ENCODE data around the gene CTIF.

Gene CTIF

GRCh38 chr18:48694295-48694694, 155.5 kb downstream of the CTIF start:
- H3K27ac ChIP-seq, result no peak overlapping the region
- DNase-seq (ENCODE audit: low read depth, low spot score), result no peak
- TF ChIP-seq FOXP2 (optimal IDR thresholded peaks at IDR 0.05; ENCODE audit: control extremely low read depth, extremely low read length, insufficient read depth), result no peak
- no peak overlapping the region for H3K9ac ChIP-seq (ENCODE audit: insufficient read length)
- no peaks in the 10 kb centered on the region for H3K36me3 ChIP-seq (ENCODE audit: insufficient read depth, low read length)
- no peaks in the 10 kb centered on the region for H3K9me3 ChIP-seq (ENCODE audit: low read depth, low read length)
- H3K4me3 ChIP-seq, result no peak overlapping the region

DNA sequence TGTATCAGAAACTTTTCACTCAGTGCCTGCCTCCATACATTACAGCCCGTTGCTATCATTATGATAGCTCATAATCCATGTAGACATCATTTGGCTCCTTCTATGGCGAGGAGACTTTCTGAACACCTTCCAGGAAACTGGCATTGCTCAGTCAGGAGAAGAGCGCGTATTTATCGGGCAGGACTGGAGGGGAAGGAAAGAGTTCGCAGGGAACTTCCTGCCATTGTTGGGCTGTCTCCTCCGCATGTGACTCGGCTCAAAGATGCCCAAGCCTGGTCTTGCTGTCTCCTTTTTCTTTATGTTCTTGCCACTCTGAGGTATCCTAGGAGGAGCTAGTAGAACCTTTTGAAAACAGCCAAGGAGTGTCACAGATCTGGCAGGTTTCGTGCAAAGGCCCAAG, 156.8 kb downstream of the CTIF start:
- Histone ChIP-seq H3K9ac (ENCODE audit: insufficient read length) (no peak overlapping the region), H3K27ac (no peak overlapping the region), H3K9me3 (ENCODE audit: low read depth, low read length) (no peaks in the 10 kb centered on the region), H3K4me3 (no peak overlapping the region), H3K36me3 (ENCODE audit: insufficient read depth, low read length) (no peaks in the 10 kb centered on the region)
- DNase-seq (ENCODE audit: low read depth, low spot score), result no peak
- TF ChIP-seq POLR2AphosphoS5 (IDR thresholded peaks at IDR 0.05; ENCODE audit: borderline replicate concordance, low read depth, low read length) (no peak), EZH2 (IDR thresholded peaks at IDR 0.05) (no peak), FOXP2 (optimal IDR thresholded peaks at IDR 0.05; ENCODE audit: control extremely low read depth, extremely low read length, insufficient read depth) (no peak)

GRCh38 chr18:48696218-48696617, 157.4 kb downstream of the CTIF start:
- H3K36me3 ChIP-seq (ENCODE audit: insufficient read depth, low read length), result no peaks in the 10 kb centered on the region
- H3K9ac ChIP-seq (ENCODE audit: insufficient read length), result no peak overlapping the region
- H3K9me3 ChIP-seq (ENCODE audit: low read depth, low read length), result no peaks in the 10 kb centered on the region
- no peak for DNase-seq (ENCODE audit: low read depth, low spot score)
- TF ChIP-seq FOXP2 (optimal IDR thresholded peaks at IDR 0.05; ENCODE audit: control extremely low read depth, extremely low read length, insufficient read depth), result no peak
- TF ChIP-seq EZH2 (IDR thresholded peaks at IDR 0.05), result no peak
- TF ChIP-seq POLR2AphosphoS5 (IDR thresholded peaks at IDR 0.05; ENCODE audit: borderline replicate concordance, low read depth, low read length), result no peak
- H3K4me3 ChIP-seq, result no peak overlapping the region
- H3K27ac ChIP-seq, result no peak overlapping the region

GRCh38 chr18:48697441-48697840, 158.6 kb downstream of the CTIF start:
- no peak for TF ChIP-seq EZH2 (IDR thresholded peaks at IDR 0.05)
- no peak for TF ChIP-seq FOXP2 (optimal IDR thresholded peaks at IDR 0.05; ENCODE audit: control extremely low read depth, extremely low read length, insufficient read depth)
- TF ChIP-seq POLR2AphosphoS5 (IDR thresholded peaks at IDR 0.05; ENCODE audit: borderline replicate concordance, low read depth, low read length), result no peak
- no peak overlapping the region for H3K4me3 ChIP-seq
- no peaks in the 10 kb centered on the region for H3K9me3 ChIP-seq (ENCODE audit: low read depth, low read length)
- no peak overlapping the region for H3K9ac ChIP-seq (ENCODE audit: insufficient read length)
- no peaks in the 10 kb centered on the region for H3K36me3 ChIP-seq (ENCODE audit: insufficient read depth, low read length)
- H3K27ac ChIP-seq, result no peak overlapping the region
- no peak for DNase-seq (ENCODE audit: low read depth, low spot score)

- no peak overlapping the region for H3K27ac ChIP-seq
- DNase-seq (ENCODE audit: low read depth, low spot score), result no peak
- no peak overlapping the region for H3K4me3 ChIP-seq
- TF ChIP-seq FOXP2 (optimal IDR thresholded peaks at IDR 0.05; ENCODE audit: control extremely low read depth, extremely low read length, insufficient read depth), result no peak
- no peak for TF ChIP-seq EZH2 (IDR thresholded peaks at IDR 0.05)
- TF ChIP-seq POLR2AphosphoS5 (IDR thresholded peaks at IDR 0.05; ENCODE audit: borderline replicate concordance, low read depth, low read length), result no peak
- H3K9ac ChIP-seq (ENCODE audit: insufficient read length), result no peak overlapping the region
- H3K9me3 ChIP-seq (ENCODE audit: low read depth, low read length), result no peaks in the 10 kb centered on the region
- no peaks in the 10 kb centered on the region for H3K36me3 ChIP-seq (ENCODE audit: insufficient read depth, low read length)
Measured at GRCh38 chr18:48698707-48699106, 159.9 kb downstream of the CTIF start.

- Histone ChIP-seq H3K27ac (no peak overlapping the region), H3K36me3 (ENCODE audit: insufficient read depth, low read length) (no peaks in the 10 kb centered on the region), H3K9me3 (ENCODE audit: low read depth, low read length) (no peaks in the 10 kb centered on the region), H3K9ac (ENCODE audit: insufficient read length) (no peak overlapping the region), H3K4me3 (no peak overlapping the region)
- no peak for DNase-seq (ENCODE audit: low read depth, low spot score)
- TF ChIP-seq FOXP2 (optimal IDR thresholded peaks at IDR 0.05; ENCODE audit: control extremely low read depth, extremely low read length, insufficient read depth) (no peak), EZH2 (IDR thresholded peaks at IDR 0.05) (no peak), POLR2AphosphoS5 (IDR thresholded peaks at IDR 0.05; ENCODE audit: borderline replicate concordance, low read depth, low read length) (no peak)
Measured at GRCh38 chr18:48699761-48700160, 160.9 kb downstream of the CTIF start.

GRCh38 chr18:48700446-48700845, 161.6 kb downstream of the CTIF start:
- DNase-seq (ENCODE audit: low read depth, low spot score), result no peak
- no peak for TF ChIP-seq EZH2 (IDR thresholded peaks at IDR 0.05)
- no peak for TF ChIP-seq FOXP2 (optimal IDR thresholded peaks at IDR 0.05; ENCODE audit: control extremely low read depth, extremely low read length, insufficient read depth)
- no peak for TF ChIP-seq POLR2AphosphoS5 (IDR thresholded peaks at IDR 0.05; ENCODE audit: borderline replicate concordance, low read depth, low read length)
- H3K4me3 ChIP-seq, result no peak overlapping the region

DNA sequence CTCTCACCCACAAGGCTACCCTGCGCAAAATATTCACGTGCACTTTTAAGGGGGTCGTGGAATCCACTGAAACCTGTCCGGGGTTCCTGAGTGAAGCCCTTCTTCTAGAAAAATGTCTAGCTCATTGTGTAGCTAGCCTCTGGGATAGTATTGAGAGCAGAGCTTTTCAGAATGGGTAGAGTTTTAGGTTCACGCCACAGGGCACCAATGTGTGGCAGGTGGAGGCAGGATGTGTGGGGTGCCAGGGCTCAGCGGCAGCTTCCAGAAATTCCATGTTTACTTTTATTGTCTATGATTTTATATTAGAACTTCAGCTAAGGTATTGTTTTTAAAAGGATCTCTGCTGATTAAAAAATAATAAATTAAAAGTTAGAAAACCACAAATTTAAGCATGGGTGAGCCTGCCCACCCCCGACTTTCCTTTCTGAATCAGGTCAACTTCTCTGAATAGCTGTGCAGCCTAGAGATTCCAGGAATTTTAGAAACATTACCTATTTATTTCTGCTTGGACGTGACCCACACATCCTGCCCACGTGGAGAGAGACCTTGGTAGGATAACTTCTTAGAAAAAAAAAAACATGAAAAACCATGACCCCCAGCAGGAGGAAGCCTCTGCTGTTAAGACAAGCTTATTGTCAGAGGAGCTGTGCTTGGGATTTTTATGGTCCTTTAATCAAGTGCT, 163.7 kb downstream of the CTIF start:
- TF ChIP-seq POLR2AphosphoS5 (IDR thresholded peaks at IDR 0.05; ENCODE audit: borderline replicate concordance, low read depth, low read length) (no peak), EZH2 (IDR thresholded peaks at IDR 0.05) (no peak)
- Histone ChIP-seq H3K27ac (no peak overlapping the region), H3K36me3 (ENCODE audit: insufficient read depth, low read length) (no peaks in the 10 kb centered on the region), H3K9ac (ENCODE audit: insufficient read length) (no peak overlapping the region), H3K9me3 (ENCODE audit: low read depth, low read length) (no peaks in the 10 kb centered on the region), H3K4me3 (no peak overlapping the region)
- DNase-seq (ENCODE audit: low read depth, low spot score), result no peak

More at GRCh38 chr18:48700446-48700845, 161.6 kb downstream of the CTIF start:
- no peak overlapping the region for H3K27ac ChIP-seq
- no peak overlapping the region for H3K9ac ChIP-seq (ENCODE audit: insufficient read length)
- H3K36me3 ChIP-seq (ENCODE audit: insufficient read depth, low read length), result no peaks in the 10 kb centered on the region
- no peaks in the 10 kb centered on the region for H3K9me3 ChIP-seq (ENCODE audit: low read depth, low read length)

DNA sequence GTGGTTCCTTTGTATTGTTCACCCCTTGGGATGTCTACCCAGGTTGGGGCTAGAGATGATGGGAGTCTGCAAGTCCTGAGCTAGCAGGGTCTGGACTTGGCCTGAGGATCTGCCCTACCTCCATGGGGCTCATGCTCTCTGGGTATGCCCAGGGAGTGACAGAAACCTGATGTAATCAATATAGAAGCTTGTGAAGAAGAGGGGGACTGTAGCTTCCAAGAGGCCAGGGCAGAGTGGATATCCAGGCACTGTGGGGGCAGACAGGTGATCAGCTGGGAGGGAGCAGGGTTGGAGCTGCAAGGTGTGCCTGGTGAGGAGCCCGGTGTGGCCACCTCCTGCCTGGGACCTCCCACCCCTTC, 164.2 kb downstream of the CTIF start:
- TF ChIP-seq POLR2AphosphoS5 (IDR thresholded peaks at IDR 0.05; ENCODE audit: borderline replicate concordance, low read depth, low read length) (no peak), FOXP2 (optimal IDR thresholded peaks at IDR 0.05; ENCODE audit: control extremely low read depth, extremely low read length, insufficient read depth) (no peak), EZH2 (IDR thresholded peaks at IDR 0.05) (no peak)
- no peak overlapping the region for H3K9ac ChIP-seq (ENCODE audit: insufficient read length)
- no peaks in the 10 kb centered on the region for H3K9me3 ChIP-seq (ENCODE audit: low read depth, low read length)
- H3K36me3 ChIP-seq (ENCODE audit: insufficient read depth, low read length), result no peaks in the 10 kb centered on the region
- no peak for DNase-seq (ENCODE audit: low read depth, low spot score)
- H3K27ac ChIP-seq, result no peak overlapping the region
- H3K4me3 ChIP-seq, result no peak overlapping the region
